HepG2 (cell line): ENCODE data around the gene GPN2. TPM values are rescaled to one million over a fixed set of nuclear protein-coding genes. Genes with fewer than 3 reads are reported as not detected.

Source experiments
- HCFC1 ChIP-seq: fragments of 150-350 bp; IDR thresholded peaks from 2 replicates; pipeline ENCODE4 v1.6.1; 2014; ENCODE audit warnings: low read depth, low read length
- HOXA3 ChIP-seq: sonication (generic); formaldehyde crosslinking; IDR thresholded peaks from 2 replicates; pipeline ENCODE4 v1.5.0; 2020; ENCODE audit warnings: missing genetic modification reagents
- HOXA9 ChIP-seq: sonication (generic); formaldehyde crosslinking; IDR thresholded peaks from 2 replicates; pipeline ENCODE4 v1.8.1; 2022; ENCODE audit warnings: missing genetic modification reagents, mild to moderate bottlenecking, moderate library complexity, borderline replicate concordance
- ISL2 ChIP-seq: sonication (generic); formaldehyde crosslinking; IDR thresholded peaks from 2 replicates; pipeline ENCODE4 v1.5.0; 2020; ENCODE audit warnings: missing genetic modification reagents
- MAF1 ChIP-seq: sonication (generic); formaldehyde crosslinking; IDR thresholded peaks from 2 replicates; pipeline ENCODE4 v1.5.0; 2020; ENCODE audit warnings: missing genetic modification reagents, borderline replicate concordance
- MED8 ChIP-seq: sonication (generic); formaldehyde crosslinking; IDR thresholded peaks from 2 replicates; pipeline ENCODE4 v1.8.1; 2023; ENCODE audit warnings: mild to moderate bottlenecking, missing genetic modification reagents; ENCODE audit not compliant: insufficient replicate concordance
- MTF1 ChIP-seq: sonication (generic); formaldehyde crosslinking; IDR thresholded peaks from 2 replicates; pipeline ENCODE4 v1.5.0; 2020; ENCODE audit warnings: missing genetic modification reagents
- NFIB ChIP-seq: sonication (generic); formaldehyde crosslinking; IDR thresholded peaks from 2 replicates; pipeline ENCODE4 v1.9.0; 2021; ENCODE audit warnings: missing genetic modification reagents, mild to moderate bottlenecking, borderline replicate concordance
- SALL2 ChIP-seq: sonication (generic); formaldehyde crosslinking; IDR thresholded peaks from 2 replicates; pipeline ENCODE4 v1.8.1; 2023; ENCODE audit warnings: mild to moderate bottlenecking, missing genetic modification reagents, inconsistent platforms
- SIN3B ChIP-seq: fragments of 150-350 bp; IDR thresholded peaks from 2 replicates; pipeline ENCODE4 v1.6.1; 2014; ENCODE audit warnings: low read length
- ZNF460 ChIP-seq: sonication (generic); formaldehyde crosslinking; IDR thresholded peaks from 2 replicates; pipeline ENCODE4 v1.5.1; 2020; ENCODE audit warnings: missing genetic modification reagents, mild to moderate bottlenecking, borderline replicate concordance
- ZNF570 ChIP-seq: sonication (generic); formaldehyde crosslinking; IDR thresholded peaks from 2 replicates; pipeline ENCODE4 v1.4.0; 2020; ENCODE audit warnings: mild to moderate bottlenecking, missing genetic modification reagents, borderline replicate concordance
- ZNF607 ChIP-seq: sonication (generic); formaldehyde crosslinking; IDR thresholded peaks from 2 replicates; pipeline ENCODE4 v1.5.1; 2020; ENCODE audit warnings: missing genetic modification reagents, mild to moderate bottlenecking, borderline replicate concordance
- ZNF775 ChIP-seq: sonication (generic); formaldehyde crosslinking; IDR thresholded peaks from 2 replicates; pipeline ENCODE4 v1.4.0; 2020; ENCODE audit warnings: missing genetic modification reagents, mild to moderate bottlenecking, moderate library complexity, borderline replicate concordance
- ZNF841 ChIP-seq: sonication (generic); formaldehyde crosslinking; IDR thresholded peaks from 2 replicates; pipeline ENCODE4 v1.8.1; 2023; ENCODE audit warnings: missing genetic modification reagents, borderline replicate concordance
- ZSCAN21 ChIP-seq: sonication (generic); formaldehyde crosslinking; IDR thresholded peaks from 2 replicates; pipeline ENCODE4 v1.8.0; 2022; ENCODE audit warnings: mild to moderate bottlenecking, missing genetic modification reagents, moderate library complexity, borderline replicate concordance
- polyA plus RNA-seq, 8 experiments: library from polyadenylated mRNA; depleted of rRNA in 3 of 8; stranded (reverse) in 7 of 8; unstranded in 1 of 8; fragments of >200 nt; fragmentation: Illumina TruSeq in 4 of 8; extraction: Trizol in 4 of 8; gene quantifications; 2 replicates each; pipeline versions ENCODE4 v1.2.1 to v1.2.3, GENCODE V29; 2011 to 2016; ENCODE audit warnings: low read depth in 4 of 8, missing spikeins in 1 of 8, mixed read lengths in 1 of 8; ENCODE audit not compliant: insufficient read depth in 1 of 8
- total RNA-seq, 5 experiments: library from RNA; depleted of rRNA; stranded (reverse); fragments of >200 nt; fragmentation: Illumina TruSeq; extraction: Trizol; gene quantifications; 2 replicates each; pipeline ENCODE4 v1.2.3, GENCODE V29; 2016; ENCODE audit warnings: low read depth in 1 of 5
- TF ChIP-seq, protein P1 (sequence below): sonication (generic); formaldehyde crosslinking; IDR thresholded peaks from 2 replicates; pipeline ENCODE4 v1.5.0; 2020; ENCODE audit warnings: missing genetic modification reagents, mild to moderate bottlenecking, borderline replicate concordance
- TF ChIP-seq, protein P2 (sequence below): sonication (generic); formaldehyde crosslinking; IDR thresholded peaks from 2 replicates; pipeline ENCODE4 v1.8.0; 2022; ENCODE audit warnings: mild to moderate bottlenecking, missing genetic modification reagents, borderline replicate concordance
- TF ChIP-seq, protein P3 (sequence below): sonication (generic); formaldehyde crosslinking; IDR thresholded peaks from 2 replicates; pipeline ENCODE4 v1.8.0; 2022; ENCODE audit warnings: mild to moderate bottlenecking, missing genetic modification reagents
- TF ChIP-seq, protein P4 (sequence below): IDR thresholded peaks from 2 replicates; pipeline ENCODE4 v1.6.1; 2012; ENCODE audit warnings: low read depth, low read length, improper control_type of control experiment
- TF ChIP-seq, protein P5 (sequence below): sonication (generic); formaldehyde crosslinking; IDR thresholded peaks from 2 replicates; pipeline ENCODE4 v1.5.1; 2020; ENCODE audit warnings: mild to moderate bottlenecking, missing genetic modification reagents, borderline replicate concordance

Gene GPN2
- total and polyA plus RNA-seq, 2 of the 13 experiments (the other 11 are each of a cell fraction or from before 2014, with no cell fraction given): 19.3 to 38.9 TPM

DNA sequence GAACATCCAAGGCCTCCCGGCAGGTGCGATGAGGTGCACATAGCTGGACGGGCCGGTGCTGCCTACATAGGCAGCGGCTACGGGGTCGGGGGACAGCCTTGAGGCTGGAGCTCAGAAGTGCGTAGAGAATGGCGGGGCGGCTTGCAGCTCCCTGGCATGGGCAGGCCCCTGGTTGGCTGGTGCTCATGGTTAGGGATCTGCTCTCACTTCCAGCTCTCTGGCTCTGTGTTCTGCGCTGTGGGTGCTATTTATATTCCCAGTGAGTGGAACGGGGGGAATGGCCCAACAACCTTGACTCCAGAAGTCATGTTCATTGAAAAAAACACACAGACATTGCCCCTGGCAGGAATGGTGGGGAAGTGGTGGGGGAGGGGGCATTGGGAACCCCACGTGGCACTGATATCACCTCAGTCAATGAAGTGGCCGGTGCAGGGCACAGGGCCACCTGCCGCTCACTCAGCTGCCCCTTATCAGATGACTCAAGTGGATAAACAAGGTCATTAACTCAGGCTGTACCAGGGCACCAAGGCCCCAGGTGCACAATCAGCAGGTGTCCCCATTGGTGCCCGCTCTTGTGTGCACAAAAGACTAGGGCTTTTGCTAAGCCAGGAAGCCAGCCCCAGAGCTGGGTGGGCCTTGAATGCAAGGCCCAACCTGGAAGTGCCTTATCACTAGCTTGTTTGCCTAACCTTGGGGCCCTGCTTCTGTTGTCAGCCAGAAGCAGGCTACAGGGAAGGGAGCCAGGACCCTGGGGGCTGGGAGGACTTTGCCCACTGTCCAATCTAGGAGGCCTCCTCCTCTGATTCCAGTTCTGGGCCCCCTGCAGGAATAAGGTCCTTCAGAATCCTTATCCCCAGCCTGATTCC, 23.9 kb upstream of the GPN2 start, which contains the start of gene NR0B2 (continued):
- TF ChIP-seq, protein P1, sequence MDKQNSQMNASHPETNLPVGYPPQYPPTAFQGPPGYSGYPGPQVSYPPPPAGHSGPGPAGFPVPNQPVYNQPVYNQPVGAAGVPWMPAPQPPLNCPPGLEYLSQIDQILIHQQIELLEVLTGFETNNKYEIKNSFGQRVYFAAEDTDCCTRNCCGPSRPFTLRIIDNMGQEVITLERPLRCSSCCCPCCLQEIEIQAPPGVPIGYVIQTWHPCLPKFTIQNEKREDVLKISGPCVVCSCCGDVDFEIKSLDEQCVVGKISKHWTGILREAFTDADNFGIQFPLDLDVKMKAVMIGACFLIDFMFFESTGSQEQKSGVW (CRISPR knock-in tag): peak; percentile 80; the same call in 1 of the 2 replicates
- TF ChIP-seq, protein P2, sequence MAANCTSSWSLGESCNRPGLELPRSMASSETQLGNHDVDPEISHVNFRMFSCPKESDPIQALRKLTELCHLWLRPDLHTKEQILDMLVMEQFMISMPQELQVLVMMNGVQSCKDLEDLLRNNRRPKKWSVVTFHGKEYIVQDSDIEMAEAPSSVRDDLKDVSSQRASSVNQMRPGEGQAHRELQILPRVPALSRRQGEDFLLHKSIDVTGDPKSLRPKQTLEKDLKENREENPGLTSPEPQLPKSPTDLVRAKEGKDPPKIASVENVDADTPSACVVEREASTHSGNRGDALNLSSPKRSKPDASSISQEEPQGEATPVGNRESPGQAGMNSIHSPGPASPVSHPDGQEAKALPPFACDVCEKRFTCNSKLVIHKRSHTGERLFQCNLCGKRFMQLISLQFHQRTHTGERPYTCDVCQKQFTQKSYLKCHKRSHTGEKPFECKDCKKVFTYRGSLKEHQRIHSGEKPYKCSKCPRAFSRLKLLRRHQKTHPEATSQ (CRISPR knock-in tag): no peak; the same call in 1 of the 2 replicates
- TF ChIP-seq, protein P3, sequence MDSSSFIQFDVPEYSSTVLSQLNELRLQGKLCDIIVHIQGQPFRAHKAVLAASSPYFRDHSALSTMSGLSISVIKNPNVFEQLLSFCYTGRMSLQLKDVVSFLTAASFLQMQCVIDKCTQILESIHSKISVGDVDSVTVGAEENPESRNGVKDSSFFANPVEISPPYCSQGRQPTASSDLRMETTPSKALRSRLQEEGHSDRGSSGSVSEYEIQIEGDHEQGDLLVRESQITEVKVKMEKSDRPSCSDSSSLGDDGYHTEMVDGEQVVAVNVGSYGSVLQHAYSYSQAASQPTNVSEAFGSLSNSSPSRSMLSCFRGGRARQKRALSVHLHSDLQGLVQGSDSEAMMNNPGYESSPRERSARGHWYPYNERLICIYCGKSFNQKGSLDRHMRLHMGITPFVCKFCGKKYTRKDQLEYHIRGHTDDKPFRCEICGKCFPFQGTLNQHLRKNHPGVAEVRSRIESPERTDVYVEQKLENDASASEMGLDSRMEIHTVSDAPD (CRISPR knock-in tag): peak; percentile 88; the same call in 1 of the 2 replicates
- TF ChIP-seq HCFC1 (no peak), ZNF607 (CRISPR knock-in tag) (peak; percentile 83; the same call in 1 of the 2 replicates), ISL2 (CRISPR knock-in tag) (peak; percentile 91), NFIB (CRISPR knock-in tag) (no peak), MTF1 (no peak; the same call in 1 of the 2 replicates), ZNF460 (CRISPR knock-in tag) (peak; percentile 34; the same call in 1 of the 2 replicates), ZNF775 (CRISPR knock-in tag) (0 out of 2 replicates have a peak, but pooled peaks have one; percentile 59), HOXA9 (CRISPR knock-in tag) (peak; percentile 68), HOXA3 (peak; percentile 91; the same call in 1 of the 2 replicates), ZSCAN21 (CRISPR knock-in tag) (no peak; the same call in none of the 2 replicates), ZNF841 (CRISPR knock-in tag) (0 out of 2 replicates have a peak, but pooled peaks have one; percentile 81), SIN3B (no peak; the same call in 1 of the 2 replicates), MED8 (CRISPR knock-in tag) (peak; percentile 96), MAF1 (CRISPR knock-in tag) (0 out of 2 replicates have a peak, but pooled peaks have one; percentile 72), ZNF570 (peak; percentile 79; the same call in 1 of the 2 replicates), SALL2 (peak; percentile 77)
- TF ChIP-seq, protein P4, sequence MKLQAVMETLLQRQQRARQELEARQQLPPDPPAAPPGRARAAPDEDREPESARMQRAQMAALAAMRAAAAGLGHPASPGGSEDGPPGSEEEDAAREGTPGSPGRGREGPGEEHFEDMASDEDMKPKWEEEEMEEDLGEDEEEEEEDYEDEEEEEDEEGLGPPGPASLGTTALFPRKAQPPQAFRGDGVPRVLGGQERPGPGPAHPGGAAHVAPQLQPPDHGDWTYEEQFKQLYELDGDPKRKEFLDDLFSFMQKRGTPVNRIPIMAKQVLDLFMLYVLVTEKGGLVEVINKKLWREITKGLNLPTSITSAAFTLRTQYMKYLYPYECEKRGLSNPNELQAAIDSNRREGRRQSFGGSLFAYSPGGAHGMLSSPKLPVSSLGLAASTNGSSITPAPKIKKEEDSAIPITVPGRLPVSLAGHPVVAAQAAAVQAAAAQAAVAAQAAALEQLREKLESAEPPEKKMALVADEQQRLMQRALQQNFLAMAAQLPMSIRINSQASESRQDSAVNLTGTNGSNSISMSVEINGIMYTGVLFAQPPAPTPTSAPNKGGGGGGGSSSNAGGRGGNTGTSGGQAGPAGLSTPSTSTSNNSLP: peak; percentile 90
- TF ChIP-seq, protein P5, sequence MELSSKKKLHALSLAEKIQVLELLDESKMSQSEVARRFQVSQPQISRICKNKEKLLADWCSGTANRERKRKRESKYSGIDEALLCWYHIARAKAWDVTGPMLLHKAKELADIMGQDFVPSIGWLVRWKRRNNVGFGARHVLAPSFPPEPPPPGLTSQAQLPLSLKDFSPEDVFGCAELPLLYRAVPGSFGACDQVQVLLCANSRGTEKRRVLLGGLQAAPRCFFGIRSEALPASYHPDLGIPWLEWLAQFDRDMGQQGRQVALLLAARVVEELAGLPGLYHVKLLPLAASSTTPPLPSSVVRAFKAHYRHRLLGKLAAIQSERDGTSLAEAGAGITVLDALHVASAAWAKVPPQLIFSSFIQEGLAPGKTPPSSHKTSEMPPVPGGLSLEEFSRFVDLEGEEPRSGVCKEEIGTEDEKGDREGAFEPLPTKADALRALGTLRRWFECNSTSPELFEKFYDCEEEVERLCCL (CRISPR knock-in tag): no peak; the same call in 1 of the 2 replicates
